Measurements from ENCODE around the gene SPNS1. TPM values are rescaled to one million over a fixed set of nuclear protein-coding genes. Genes with fewer than 3 reads are reported as not detected.
"Not testable (repeated sequence)": the region's sequence is repeated elsewhere in the genome, so short reads cannot be mapped to it uniquely, and the experiment has no call there.

Gene SPNS1, protein sequence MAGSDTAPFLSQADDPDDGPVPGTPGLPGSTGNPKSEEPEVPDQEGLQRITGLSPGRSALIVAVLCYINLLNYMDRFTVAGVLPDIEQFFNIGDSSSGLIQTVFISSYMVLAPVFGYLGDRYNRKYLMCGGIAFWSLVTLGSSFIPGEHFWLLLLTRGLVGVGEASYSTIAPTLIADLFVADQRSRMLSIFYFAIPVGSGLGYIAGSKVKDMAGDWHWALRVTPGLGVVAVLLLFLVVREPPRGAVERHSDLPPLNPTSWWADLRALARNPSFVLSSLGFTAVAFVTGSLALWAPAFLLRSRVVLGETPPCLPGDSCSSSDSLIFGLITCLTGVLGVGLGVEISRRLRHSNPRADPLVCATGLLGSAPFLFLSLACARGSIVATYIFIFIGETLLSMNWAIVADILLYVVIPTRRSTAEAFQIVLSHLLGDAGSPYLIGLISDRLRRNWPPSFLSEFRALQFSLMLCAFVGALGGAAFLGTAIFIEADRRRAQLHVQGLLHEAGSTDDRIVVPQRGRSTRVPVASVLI
- 10 to 100 TPM; 30.1 to 41.3 TPM for total RNA-seq

DNA sequence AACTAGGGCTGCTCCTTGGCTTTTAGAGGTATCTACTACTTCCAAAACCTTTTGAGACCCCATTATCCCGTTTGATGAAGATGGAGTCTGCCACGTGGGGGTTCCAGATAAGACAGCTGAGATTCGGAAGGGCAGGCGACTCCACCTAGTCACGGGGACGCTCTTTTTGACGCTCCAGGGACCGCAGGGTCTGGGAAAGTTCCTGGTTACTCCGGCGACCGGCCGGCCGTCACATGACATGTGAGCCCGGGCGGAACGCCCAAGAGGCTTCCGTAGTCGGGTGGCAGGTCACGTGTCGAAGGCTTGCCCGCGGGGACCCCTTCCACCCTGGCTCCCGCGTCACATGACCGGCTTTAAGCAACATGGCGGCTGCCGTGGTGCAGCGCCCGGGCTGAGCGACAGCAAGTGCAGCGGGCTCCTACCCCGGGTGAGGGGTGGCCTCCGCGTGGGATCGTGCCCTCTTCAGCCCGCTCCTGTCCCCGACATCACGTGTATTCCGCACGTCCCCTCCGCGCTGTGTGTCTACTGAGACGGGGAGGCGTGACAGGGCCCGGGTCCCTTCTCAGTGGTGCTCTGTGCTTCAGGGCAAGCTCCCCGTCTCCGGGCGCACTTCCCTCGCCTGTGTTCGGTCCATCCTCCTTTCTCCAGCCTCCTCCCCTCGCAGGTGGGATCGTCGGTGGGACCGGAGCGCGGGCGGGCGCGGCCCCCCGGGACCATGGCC lies at the start of gene SPNS1:
TSS of gene SPNS1 (plus strand) at position 342 of the 721 bp plus-strand sequence. CDS start at position 716, 374 bp downstream.
- H3K27me3 Mint-ChIP-seq, result no peaks in the 10 kb centered on the region
- peak within 1 kb of the TSS; percentile 88 to 96 for H3K27ac Mint-ChIP-seq
- H3K9me3 Mint-ChIP-seq, result no peaks in the 10 kb centered on the region
- ATAC-seq (peak; percentile 97), DNase-seq (ENCODE audit: low spot score) (peak; percentile 98)
- peak within 1 kb of the TSS; percentile 99 for H3K4me3 Mint-ChIP-seq
- peaks cover 19 to 33% of the 10 kb centered on the region in 2 donors for H3K4me1 Mint-ChIP-seq (ENCODE audit: low read depth in 2 of 2)
- H3K36me3 Mint-ChIP-seq, result no peaks in the 10 kb centered on the region

DNA sequence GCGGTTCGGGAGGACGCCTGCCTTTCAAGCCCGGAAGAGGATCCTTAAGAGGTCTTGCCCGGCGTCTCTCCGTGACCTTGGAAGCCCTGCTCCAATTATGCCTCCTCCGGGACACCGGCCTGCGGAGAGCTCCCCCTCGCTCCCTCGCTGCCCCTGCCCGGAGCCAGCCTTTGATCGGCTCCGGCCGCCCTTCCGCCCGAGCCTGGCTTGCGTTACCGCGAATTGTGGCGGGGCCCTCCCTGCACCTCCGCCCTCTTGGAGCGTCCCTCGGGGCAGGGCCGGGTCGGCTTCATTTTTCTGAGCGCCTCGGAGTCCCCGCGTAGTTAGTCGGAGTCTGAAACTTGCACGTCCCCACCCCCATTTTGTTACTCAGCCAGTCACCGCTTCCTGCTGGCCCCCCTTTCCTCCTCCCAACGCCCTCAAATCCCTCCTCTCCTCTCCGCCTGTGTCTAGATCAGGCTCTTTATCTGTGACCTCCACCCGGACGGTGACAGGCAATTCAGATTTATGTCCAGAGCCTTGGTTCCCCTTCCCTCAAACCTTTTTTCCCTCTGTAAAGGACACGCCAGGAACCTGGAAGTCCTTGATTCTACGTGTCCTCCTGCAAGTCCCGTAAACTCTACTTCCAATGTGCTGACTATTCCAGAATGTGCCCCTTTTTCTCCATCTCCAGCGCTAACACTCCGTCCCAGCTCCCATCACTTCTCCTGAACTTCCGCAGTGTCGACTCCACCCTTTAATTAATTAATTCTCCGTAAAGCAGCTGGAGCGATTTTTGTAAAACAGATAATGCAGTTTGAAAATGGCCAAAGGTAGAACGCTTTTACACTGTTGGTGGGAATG lies 49.0 kb upstream of the SPNS1 start:
- ATAC-seq, result peak; percentile 86 to 90
- DNase-seq (ENCODE audit: low spot score), result peak; percentile 97
- peak overlapping the region; percentile 98 for H3K27ac Mint-ChIP-seq
- no peaks in the 10 kb centered on the region for H3K27me3 Mint-ChIP-seq
- H3K36me3 Mint-ChIP-seq, result peaks cover 5% of the 10 kb centered on the region
- no peaks in the 10 kb centered on the region for H3K9me3 Mint-ChIP-seq
- H3K4me1 Mint-ChIP-seq (ENCODE audit: low read depth in 2 of 2), result peaks cover 34 to 38% of the 10 kb centered on the region in 2 donors
- H3K4me3 Mint-ChIP-seq, result peak overlapping the region; percentile 93

DNA sequence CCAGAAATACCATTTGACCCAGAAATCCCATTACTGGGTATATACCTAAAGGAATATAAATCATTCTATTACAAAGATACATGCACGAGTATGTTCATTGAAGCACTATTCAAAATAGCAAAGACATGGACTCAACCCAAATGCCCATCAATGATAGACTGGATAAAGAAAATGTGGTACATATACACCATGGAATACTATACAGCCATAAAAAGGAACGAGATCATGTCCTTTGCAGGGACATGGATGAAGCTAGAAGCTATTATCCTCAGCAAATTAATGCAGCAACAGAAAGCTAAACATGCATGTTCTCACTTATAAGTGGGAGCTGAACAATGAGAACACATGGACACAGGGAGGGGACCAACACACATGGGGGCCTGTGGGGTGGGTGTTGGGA lies 48.3 kb upstream of the SPNS1 start:
- not testable (repeated sequence) for DNase-seq (ENCODE audit: low spot score); H3K9me3 Mint-ChIP-seq; H3K36me3 Mint-ChIP-seq; ATAC-seq; H3K27me3 Mint-ChIP-seq
- Mint-ChIP-seq H3K4me1 (ENCODE audit: low read depth in 2 of 2) (peaks cover 35 to 39% of the 10 kb centered on the region in 2 donors), H3K4me3 (peak overlapping the region; percentile 93), H3K27ac (peak overlapping the region; percentile 98)

DNA sequence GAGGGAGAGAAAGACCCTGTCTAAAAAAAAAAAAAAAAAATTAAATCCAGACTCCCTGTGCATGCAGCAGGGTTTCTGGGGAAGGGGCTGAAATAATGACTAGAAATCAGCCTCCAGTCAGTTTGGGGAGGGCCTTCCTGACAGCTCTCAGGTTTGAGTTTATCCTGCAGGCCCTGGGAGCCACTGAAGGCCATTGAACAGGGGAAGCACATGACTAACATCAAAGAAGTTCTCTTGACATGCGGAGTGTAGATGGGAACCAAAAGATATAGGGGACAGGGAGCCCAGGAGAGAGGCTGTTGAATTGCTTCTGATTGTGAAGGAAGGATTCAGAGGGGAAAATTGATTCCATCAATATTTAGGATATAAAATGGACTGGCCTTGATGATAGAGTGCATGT lies 46.8 kb upstream of the SPNS1 start:
- no peak for ATAC-seq
- no peaks in the 10 kb centered on the region for H3K9me3 Mint-ChIP-seq
- no peaks in the 10 kb centered on the region for H3K27me3 Mint-ChIP-seq
- no peak for DNase-seq (ENCODE audit: low spot score)
- no peak overlapping the region for H3K4me3 Mint-ChIP-seq
- H3K4me1 Mint-ChIP-seq (ENCODE audit: low read depth in 2 of 2), result peaks cover 34 to 37% of the 10 kb centered on the region in 2 donors
- H3K36me3 Mint-ChIP-seq, result no peaks in the 10 kb centered on the region
- H3K27ac Mint-ChIP-seq, result no peak overlapping the region

DNA sequence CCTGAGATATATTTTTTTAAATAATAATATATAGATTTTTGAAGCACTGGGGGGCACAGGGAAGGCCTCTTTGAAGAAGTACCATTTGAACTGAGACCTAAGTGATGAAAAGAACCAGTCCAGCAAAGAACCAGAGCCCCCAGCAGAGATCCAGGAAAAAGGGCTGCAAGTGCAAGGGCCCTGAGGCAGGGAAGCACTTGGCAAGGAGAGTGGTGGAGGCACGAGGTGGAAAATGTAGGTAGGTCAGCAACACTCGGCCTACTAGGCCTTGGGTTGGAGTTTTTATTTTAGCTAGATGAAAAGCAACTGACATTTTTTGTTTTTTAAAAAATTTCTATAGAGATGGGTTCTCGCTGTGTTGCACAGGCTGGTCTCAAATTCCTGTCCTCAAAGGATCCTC lies 44.4 kb upstream of the SPNS1 start:
- Mint-ChIP-seq H3K27ac (peak overlapping the region; percentile 89 to 95), H3K9me3 (no peaks in the 10 kb centered on the region), H3K4me3 (no peak overlapping the region), H3K27me3 (no peaks in the 10 kb centered on the region), H3K4me1 (ENCODE audit: low read depth in 2 of 2) (peaks cover 24 to 31% of the 10 kb centered on the region in 2 donors), H3K36me3 (no peaks in the 10 kb centered on the region)
- ATAC-seq (no peak), DNase-seq (ENCODE audit: low spot score) (no peak)

DNA sequence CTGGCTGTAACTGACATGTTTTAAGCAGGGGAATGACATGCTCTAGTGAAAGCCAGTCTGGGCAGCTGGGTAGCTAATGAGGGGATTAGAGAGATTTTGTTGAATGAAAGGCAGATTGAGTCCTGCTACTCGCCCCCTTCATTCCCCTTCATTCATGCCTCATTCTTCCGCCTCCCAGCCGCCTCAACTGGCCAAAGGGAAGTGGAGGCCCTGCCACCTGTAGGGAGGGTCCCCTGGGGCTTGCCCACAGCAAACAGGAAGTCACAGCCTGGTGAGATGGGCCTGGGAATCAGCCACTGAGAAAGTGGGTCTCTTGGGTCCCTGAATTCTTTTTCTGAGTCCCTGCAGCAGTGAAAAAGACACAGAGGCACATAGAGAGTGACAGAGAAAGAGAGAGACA lies 43.9 kb upstream of the SPNS1 start:
- H3K4me3 Mint-ChIP-seq, result peak overlapping the region; percentile 54
- no peaks in the 10 kb centered on the region for H3K36me3 Mint-ChIP-seq
- peak; percentile 74 for DNase-seq (ENCODE audit: low spot score)
- peak overlapping the region; percentile 89 to 95 for H3K27ac Mint-ChIP-seq
- H3K27me3 Mint-ChIP-seq, result no peaks in the 10 kb centered on the region
- H3K9me3 Mint-ChIP-seq, result no peaks in the 10 kb centered on the region
- H3K4me1 Mint-ChIP-seq (ENCODE audit: low read depth in 2 of 2), result peaks cover 22 to 32% of the 10 kb centered on the region in 2 donors
- ATAC-seq, result peak; percentile 71 to 84

DNA sequence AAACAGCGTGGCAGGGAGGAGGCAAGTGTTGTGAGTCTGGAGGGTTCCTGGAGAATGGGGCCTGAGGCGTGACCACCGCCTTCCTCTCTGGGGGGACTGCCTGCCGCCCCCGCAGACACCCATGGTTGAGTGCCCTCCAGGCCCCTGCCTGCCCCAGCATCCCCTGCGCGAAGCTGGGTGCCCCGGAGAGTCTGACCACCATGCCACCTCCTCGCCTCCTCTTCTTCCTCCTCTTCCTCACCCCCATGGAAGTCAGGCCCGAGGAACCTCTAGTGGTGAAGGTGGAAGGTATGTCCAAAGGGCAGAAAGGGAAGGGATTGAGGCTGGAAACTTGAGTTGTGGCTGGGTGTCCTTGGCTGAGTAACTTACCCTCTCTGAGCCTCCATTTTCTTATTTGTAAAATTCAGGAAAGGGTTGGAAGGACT lies 42.8 kb upstream of the SPNS1 start, which contains the start of gene CD19:
TSS of gene CD19 (plus strand) at position 171 of the 425 bp plus-strand sequence. CDS start at position 201, 30 bp downstream.
- Mint-ChIP-seq H3K36me3 (no peaks in the 10 kb centered on the region), H3K9me3 (no peaks in the 10 kb centered on the region), H3K27me3 (no peaks in the 10 kb centered on the region), H3K4me1 (ENCODE audit: low read depth in 2 of 2) (peaks cover 25 to 32% of the 10 kb centered on the region in 2 donors), H3K4me3 (peak within 1 kb of the TSS; percentile 54), H3K27ac (peak within 1 kb of the TSS; percentile 89 to 95)
- DNase-seq (ENCODE audit: low spot score) (no peak), ATAC-seq (no peak)

DNA sequence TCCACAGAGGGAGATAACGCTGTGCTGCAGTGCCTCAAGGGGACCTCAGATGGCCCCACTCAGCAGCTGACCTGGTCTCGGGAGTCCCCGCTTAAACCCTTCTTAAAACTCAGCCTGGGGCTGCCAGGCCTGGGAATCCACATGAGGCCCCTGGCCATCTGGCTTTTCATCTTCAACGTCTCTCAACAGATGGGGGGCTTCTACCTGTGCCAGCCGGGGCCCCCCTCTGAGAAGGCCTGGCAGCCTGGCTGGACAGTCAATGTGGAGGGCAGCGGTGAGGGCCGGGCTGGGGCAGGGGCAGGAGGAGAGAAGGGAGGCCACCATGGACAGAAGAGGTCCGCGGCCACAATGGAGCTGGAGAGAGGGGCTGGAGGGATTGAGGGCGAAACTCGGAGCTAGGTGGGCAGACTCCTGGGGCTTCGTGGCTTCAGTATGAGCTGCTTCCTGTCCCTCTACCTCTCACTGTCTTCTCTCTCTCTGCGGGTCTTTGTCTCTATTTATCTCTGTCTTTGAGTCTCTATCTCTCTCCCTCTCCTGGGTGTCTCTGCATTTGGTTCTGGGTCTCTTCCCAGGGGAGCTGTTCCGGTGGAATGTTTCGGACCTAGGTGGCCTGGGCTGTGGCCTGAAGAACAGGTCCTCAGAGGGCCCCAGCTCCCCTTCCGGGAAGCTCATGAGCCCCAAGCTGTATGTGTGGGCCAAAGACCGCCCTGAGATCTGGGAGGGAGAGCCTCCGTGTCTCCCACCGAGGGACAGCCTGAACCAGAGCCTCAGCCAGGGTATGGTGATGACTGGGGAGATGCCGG lies 42.0 kb upstream of the SPNS1 start:
- H3K27me3 Mint-ChIP-seq, result no peaks in the 10 kb centered on the region
- H3K9me3 Mint-ChIP-seq, result no peaks in the 10 kb centered on the region
- peaks cover 26 to 33% of the 10 kb centered on the region in 2 donors for H3K4me1 Mint-ChIP-seq (ENCODE audit: low read depth in 2 of 2)
- no peaks in the 10 kb centered on the region for H3K36me3 Mint-ChIP-seq
- no peak overlapping the region for H3K4me3 Mint-ChIP-seq
- ATAC-seq, result no peak
- DNase-seq (ENCODE audit: low spot score), result no peak
- peak overlapping the region in 1 of 2 donors; percentile 95 for H3K27ac Mint-ChIP-seq

DNA sequence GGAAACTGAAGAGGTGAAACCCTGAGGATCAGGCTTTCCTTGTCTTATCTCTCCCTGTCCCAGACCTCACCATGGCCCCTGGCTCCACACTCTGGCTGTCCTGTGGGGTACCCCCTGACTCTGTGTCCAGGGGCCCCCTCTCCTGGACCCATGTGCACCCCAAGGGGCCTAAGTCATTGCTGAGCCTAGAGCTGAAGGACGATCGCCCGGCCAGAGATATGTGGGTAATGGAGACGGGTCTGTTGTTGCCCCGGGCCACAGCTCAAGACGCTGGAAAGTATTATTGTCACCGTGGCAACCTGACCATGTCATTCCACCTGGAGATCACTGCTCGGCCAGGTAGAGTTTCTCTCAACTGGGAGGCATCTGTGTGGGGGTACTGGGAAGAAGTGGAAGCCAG lies 41.4 kb upstream of the SPNS1 start:
- Mint-ChIP-seq H3K4me3 (no peak overlapping the region), H3K4me1 (ENCODE audit: low read depth in 2 of 2) (peaks cover 26 to 33% of the 10 kb centered on the region in 2 donors), H3K36me3 (no peaks in the 10 kb centered on the region), H3K27ac (peak overlapping the region in 1 of 2 donors; percentile 95), H3K27me3 (no peaks in the 10 kb centered on the region), H3K9me3 (no peaks in the 10 kb centered on the region)
- no peak for ATAC-seq
- DNase-seq (ENCODE audit: low spot score), result no peak

DNA sequence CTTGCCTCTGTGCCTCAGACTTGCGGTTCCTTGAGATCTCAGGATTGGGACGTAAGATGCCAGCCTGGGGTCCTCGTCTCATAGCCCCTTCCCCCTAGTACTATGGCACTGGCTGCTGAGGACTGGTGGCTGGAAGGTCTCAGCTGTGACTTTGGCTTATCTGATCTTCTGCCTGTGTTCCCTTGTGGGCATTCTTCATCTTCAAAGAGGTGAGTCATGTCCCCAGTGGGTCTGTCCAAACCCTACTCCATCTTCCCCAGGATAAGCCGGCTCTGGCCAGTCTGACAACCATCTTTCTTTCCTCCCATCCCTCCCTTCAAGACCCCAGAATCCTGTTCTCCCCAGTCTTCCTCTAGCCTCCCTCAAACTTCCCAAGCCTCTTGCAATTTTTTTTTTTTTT lies 39.2 kb upstream of the SPNS1 start:
- ATAC-seq, result no peak
- Mint-ChIP-seq H3K27me3 (peaks cover 0 to 3% of the 10 kb centered on the region in 2 donors), H3K4me3 (no peak overlapping the region), H3K36me3 (no peaks in the 10 kb centered on the region), H3K9me3 (no peaks in the 10 kb centered on the region), H3K4me1 (ENCODE audit: low read depth in 2 of 2) (peaks cover 23 to 33% of the 10 kb centered on the region in 2 donors), H3K27ac (peak overlapping the region in 1 of 2 donors; percentile 31)
- DNase-seq (ENCODE audit: low spot score), result no peak

DNA sequence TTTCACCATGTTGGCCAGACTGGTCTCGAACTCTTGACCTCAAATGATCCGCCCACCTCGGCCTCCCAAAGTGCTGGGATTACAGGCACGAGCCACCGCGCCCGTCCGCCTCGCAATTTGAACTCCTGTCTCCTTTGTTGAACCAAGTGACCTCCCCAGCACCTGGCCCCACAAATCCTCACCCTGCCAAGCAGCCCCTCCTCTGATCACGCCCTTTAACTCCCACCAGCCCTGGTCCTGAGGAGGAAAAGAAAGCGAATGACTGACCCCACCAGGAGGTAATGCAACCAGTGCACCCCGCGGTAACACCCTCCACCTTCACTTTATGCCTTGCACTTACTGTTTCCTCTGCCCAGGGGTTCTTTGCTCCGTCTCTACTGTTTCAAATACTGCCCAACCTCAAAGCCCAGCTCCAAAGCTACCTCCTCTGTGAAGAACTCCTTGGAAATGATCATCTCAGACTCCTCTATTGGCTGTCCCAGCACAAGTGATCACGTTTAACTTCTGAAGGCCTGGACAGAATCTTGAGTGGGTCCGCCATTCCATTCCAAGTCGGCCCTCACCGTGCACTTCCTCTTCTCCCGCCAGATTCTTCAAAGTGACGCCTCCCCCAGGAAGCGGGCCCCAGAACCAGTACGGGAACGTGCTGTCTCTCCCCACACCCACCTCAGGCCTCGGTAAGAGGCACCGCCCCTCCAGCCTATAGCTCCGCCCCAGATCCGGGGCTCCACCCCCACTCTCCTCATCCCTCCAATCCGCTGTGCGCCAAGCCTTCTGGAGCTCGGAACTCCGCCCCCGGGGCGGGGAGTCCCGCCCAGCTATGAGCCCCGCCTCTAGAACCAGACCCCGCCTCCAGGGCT lies 38.4 kb upstream of the SPNS1 start:
- H3K9me3 Mint-ChIP-seq, result no peaks in the 10 kb centered on the region
- ATAC-seq, result peak; percentile 100
- H3K27me3 Mint-ChIP-seq, result peaks cover 0 to 3% of the 10 kb centered on the region in 2 donors
- H3K4me1 Mint-ChIP-seq (ENCODE audit: low read depth in 2 of 2), result peaks cover 16 to 26% of the 10 kb centered on the region in 2 donors
- peak overlapping the region; percentile 31 to 59 for H3K27ac Mint-ChIP-seq
- peak; percentile 92 for DNase-seq (ENCODE audit: low spot score)
- no peaks in the 10 kb centered on the region for H3K36me3 Mint-ChIP-seq
- H3K4me3 Mint-ChIP-seq, result peak overlapping the region; percentile 84

DNA sequence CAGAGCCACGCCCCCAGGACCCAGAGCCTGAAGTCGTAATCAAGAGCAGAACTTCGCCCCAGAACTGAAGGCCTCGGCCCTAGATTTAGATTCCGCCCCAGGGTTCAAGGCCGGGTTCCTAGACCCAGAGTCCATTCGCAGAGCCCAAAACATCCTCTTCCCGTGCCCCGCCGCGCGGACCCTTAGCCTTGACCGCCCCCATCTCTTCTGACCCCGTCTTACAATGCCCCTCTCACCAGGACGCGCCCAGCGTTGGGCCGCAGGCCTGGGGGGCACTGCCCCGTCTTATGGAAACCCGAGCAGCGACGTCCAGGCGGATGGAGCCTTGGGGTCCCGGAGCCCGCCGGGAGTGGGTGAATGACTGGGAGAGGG lies 37.8 kb upstream of the SPNS1 start:
- peaks cover 0 to 3% of the 10 kb centered on the region in 2 donors for H3K27me3 Mint-ChIP-seq
- H3K4me1 Mint-ChIP-seq (ENCODE audit: low read depth in 2 of 2), result peaks cover 16 to 26% of the 10 kb centered on the region in 2 donors
- ATAC-seq (no peak), DNase-seq (ENCODE audit: low spot score) (no peak)
- H3K4me3 Mint-ChIP-seq, result peak overlapping the region; percentile 84
- H3K9me3 Mint-ChIP-seq, result no peaks in the 10 kb centered on the region
- H3K27ac Mint-ChIP-seq, result peak overlapping the region; percentile 31 to 59
- H3K36me3 Mint-ChIP-seq, result no peaks in the 10 kb centered on the region
